GM12801 (cell line): ENCODE results near the gene CCT7.

Source experiments
- TF ChIP-seq, protein P1 (sequence below): IDR thresholded peaks from one replicate; pipeline ENCODE4 v1.5.1; 2011; ENCODE audit warnings: control low read depth; ENCODE audit not compliant: insufficient read length; ENCODE audit errors: extremely low read depth

The CCT7 gene

DNA sequence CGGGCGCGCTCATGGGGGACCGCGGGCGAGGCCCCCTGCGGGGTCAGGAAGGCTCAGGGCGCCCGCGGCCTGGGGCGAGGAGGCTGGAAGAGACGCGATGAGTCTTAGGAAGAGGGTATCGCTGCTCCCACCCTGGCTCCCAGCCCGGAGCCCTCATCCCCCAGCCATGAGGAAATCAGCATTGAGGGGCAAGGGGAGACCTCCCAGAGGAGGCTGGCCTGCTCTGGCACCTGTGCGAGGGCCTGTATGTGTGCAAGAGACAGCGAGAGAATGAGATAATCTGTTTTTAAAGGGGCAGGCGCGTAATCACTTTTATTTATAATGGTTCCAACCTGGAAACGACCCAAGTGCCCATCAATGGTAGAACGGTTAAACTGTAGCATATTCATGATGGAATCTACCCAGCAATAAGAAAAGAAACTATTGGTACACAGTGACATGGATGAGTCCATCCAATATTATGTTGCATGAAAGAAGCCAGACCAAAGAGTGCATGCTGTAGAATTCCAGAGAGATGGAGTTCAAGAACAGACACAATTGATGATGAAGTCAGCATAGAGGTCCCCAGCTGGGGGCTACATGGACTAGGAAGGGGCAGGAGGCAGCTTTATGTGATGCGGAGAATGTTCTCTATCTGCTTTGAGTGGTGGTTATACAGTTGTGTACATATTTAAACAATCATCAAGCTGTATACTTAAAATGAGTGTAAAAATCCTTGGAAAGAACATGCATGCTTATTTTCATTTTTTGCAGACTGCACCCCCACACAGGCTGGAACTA, 35.8 kb downstream of the CCT7 start:
- TF ChIP-seq, protein P1, sequence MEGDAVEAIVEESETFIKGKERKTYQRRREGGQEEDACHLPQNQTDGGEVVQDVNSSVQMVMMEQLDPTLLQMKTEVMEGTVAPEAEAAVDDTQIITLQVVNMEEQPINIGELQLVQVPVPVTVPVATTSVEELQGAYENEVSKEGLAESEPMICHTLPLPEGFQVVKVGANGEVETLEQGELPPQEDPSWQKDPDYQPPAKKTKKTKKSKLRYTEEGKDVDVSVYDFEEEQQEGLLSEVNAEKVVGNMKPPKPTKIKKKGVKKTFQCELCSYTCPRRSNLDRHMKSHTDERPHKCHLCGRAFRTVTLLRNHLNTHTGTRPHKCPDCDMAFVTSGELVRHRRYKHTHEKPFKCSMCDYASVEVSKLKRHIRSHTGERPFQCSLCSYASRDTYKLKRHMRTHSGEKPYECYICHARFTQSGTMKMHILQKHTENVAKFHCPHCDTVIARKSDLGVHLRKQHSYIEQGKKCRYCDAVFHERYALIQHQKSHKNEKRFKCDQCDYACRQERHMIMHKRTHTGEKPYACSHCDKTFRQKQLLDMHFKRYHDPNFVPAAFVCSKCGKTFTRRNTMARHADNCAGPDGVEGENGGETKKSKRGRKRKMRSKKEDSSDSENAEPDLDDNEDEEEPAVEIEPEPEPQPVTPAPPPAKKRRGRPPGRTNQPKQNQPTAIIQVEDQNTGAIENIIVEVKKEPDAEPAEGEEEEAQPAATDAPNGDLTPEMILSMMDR, result no peak

GRCh38 chr2:73272270-73272669, 38.2 kb downstream of the CCT7 start:
- TF ChIP-seq, protein P1, result no peak

DNA sequence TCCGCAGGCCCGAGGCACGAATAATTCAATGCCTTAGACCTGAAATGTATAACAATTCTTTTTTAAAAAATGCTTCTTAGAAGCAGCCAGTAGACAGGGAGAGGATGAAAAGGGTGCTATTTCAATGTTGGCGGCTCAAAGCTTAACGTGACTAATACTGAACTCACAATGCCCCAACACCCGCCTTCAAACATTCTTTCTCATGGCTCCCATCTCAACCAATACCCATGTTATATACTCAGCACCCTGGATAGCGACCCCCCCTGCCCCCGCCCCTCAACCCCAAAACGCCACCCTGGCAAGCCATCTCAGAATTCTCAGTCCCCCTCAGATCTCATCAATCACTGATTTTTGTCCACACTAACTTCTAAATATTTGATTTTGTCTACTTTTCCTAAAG, 45.7 kb downstream of the CCT7 start:
- TF ChIP-seq, protein P1, result no peak

DNA sequence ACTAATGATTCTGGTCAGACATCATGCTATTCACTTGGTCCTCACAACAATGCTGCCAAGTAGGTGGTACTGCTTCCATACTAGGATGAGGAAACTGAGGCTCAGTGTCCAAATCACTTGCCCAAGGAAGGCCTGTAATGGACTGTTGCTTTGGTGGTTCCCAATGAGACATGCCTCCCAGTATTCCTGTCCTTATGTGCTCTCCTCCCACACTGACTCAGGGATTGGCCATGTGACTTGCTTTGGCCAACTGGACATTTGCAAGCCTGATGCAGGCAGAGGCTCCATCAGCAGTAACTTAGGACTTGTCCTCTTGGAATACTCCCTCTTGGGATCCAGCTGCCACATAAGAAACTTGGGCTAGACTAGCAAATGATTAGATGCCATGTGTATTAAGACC, 47.1 kb downstream of the CCT7 start:
- TF ChIP-seq, protein P1, result no peak

DNA sequence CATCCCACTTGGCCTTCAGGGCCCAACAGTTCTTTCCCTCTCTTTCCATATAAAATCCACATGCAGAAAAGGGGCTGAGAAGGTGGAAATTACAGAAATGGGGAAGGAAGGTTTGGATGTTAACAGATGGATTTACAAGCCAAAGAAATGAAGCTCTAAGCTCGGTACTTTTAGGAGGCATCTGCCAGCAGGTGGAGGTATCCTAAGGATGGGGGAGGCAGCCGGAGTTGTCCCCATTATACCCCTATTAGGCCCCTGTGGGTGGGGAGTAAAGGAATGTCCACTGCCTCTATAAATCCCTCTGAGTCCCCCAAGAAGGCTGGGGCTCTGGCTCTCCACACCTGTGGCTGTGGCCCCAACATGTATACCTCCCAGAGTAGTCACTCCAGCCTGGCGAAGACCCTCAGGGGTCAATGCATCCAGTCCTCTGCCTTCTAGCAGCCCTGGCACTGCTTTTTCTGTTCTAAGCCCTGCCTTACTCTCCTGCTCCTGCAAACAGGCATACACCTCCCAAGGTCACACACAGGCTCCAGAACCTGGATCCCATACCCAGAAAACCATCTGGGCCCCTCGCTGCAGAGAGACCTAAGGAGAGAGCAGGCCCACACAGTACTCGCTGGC, 48.9 kb downstream of the CCT7 start:
- TF ChIP-seq, protein P1, result no peak

- TF ChIP-seq, protein P1, result no peak
Measured at GRCh38 chr2:73283545-73284295, 49.6 kb downstream of the CCT7 start.

- TF ChIP-seq, protein P1, result no peak
Measured at GRCh38 chr2:73284296-73285158, 50.4 kb downstream of the CCT7 start, which contains the start of gene FBXO41. Gene FBXO41 (minus strand): TSS chr2:73284478. CDS start chr2:73269630, 14,848 bp downstream.
